Eye (tissue), 1 donor: ENCODE results near the gene CFAP65.

Experiments
- DNase-seq: peaks from one replicate; pipeline ENCODE4 v3.0.0-alpha.2; 2015

Gene CFAP65

GRCh38 chr2:219041252-219041651 is at the start of gene CFAP65:
CFAP65 (minus strand) TSS chr2:219041516; CDS start chr2:219039048, 2,468 bp downstream.
- peak; percentile 74 for DNase-seq

GRCh38 chr2:219090436-219091299 is 49.4 kb upstream of the CFAP65 start:
- DNase-seq = no peak

- DNase-seq = no peak
These were observed 48.0 kb upstream of the CFAP65 start for GRCh38 chr2:219089330-219089729.

- DNase-seq = no peak
These were observed 46.5 kb upstream of the CFAP65 start for GRCh38 chr2:219087848-219088247.

GRCh38 chr2:219087361-219087760 is 46.0 kb upstream of the CFAP65 start:
- DNase-seq = peak; percentile 49

- DNase-seq = no peak
These were observed 44.9 kb upstream of the CFAP65 start for GRCh38 chr2:219086196-219086595.

- DNase-seq = no peak
These were observed 43.5 kb upstream of the CFAP65 start for GRCh38 chr2:219084791-219085190.

- DNase-seq = no peak
These were observed 41.1 kb upstream of the CFAP65 start for GRCh38 chr2:219082332-219082958.

- no peak for DNase-seq
These were observed 40.5 kb upstream of the CFAP65 start for GRCh38 chr2:219081701-219082331.

GRCh38 chr2:219081096-219081495 is 39.8 kb upstream of the CFAP65 start:
- no peak for DNase-seq

- DNase-seq = no peak
These were observed 38.1 kb upstream of the CFAP65 start for GRCh38 chr2:219079417-219079816.

- no peak for DNase-seq
These were observed 37.6 kb upstream of the CFAP65 start for GRCh38 chr2:219078951-219079350.

- no peak for DNase-seq
These were observed 36.8 kb upstream of the CFAP65 start for GRCh38 chr2:219078126-219078525.

GRCh38 chr2:219076253-219076652 is 34.9 kb upstream of the CFAP65 start:
- no peak for DNase-seq

- peak; percentile 59 for DNase-seq
These were observed 32.3 kb upstream of the CFAP65 start for GRCh38 chr2:219073413-219074129.

- no peak for DNase-seq
These were observed 31.5 kb upstream of the CFAP65 start for GRCh38 chr2:219072741-219073250.

- DNase-seq = no peak
These were observed 30.0 kb upstream of the CFAP65 start for GRCh38 chr2:219071131-219071816.

GRCh38 chr2:219065484-219065883 is 24.2 kb upstream of the CFAP65 start:
- no peak for DNase-seq

- DNase-seq = no peak
These were observed 20.8 kb upstream of the CFAP65 start for GRCh38 chr2:219062081-219062480.

- peak; percentile 29 for DNase-seq
These were observed 19.8 kb upstream of the CFAP65 start, which contains the start of gene IHH for GRCh38 chr2:219060821-219061791. IHH (minus strand) TSS chr2:219060921; CDS start chr2:219060467, 454 bp downstream.
